ENCODE data around the gene FAM210B.

- TF ChIP-seq SMC3 (IDR thresholded peaks at IDR 0.05; ENCODE audit: borderline replicate concordance, low read length) (no peak), GABPA (IDR thresholded peaks at IDR 0.05; ENCODE audit: low read depth) (no peak), ZBTB33 (IDR thresholded peaks at IDR 0.05) (no peak), ESRRA (IDR thresholded peaks at IDR 0.05; ENCODE audit: low read length) (no peak), SIN3A (IDR thresholded peaks at IDR 0.05; ENCODE audit: low read depth, low read length) (no peak), CTCF (IDR thresholded peaks at IDR 0.05 in 2 of 3, conservative IDR thresholded peaks at IDR 0.05 in 1 of 3; ENCODE audit: control insufficient read depth in 2 of 3, extremely low read depth in 1 of 3, insufficient read depth in 1 of 3, low read depth in 3 of 3, low read length in 3 of 3) (no peak)
Measured at GRCh38 chr20:56378386-56378785, 19.6 kb downstream of the FAM210B start.
